Left forelimb (tissue), 1 donor: ENCODE results near the gene PUS1.
A peak's percentile ranks its signal among the peaks of the same experiment; 100 is the strongest.
"Not testable (repeated sequence)": the region's sequence is repeated elsewhere in the genome, so short reads cannot be mapped to it uniquely, and the experiment has no call there.

Source experiments
- DNase-seq: peaks from one replicate; pipeline ENCODE4 v3.0.0-alpha.2; 2018; ENCODE audit warnings: low spot score

Gene PUS1

GRCh38 chr12:131928711-131929580, at the start of gene PUS1:
Gene PUS1, plus strand, starts transcription at chr12:131929276. Its CDS starts 447 bp downstream, at chr12:131929723.
- peak; percentile 96 for DNase-seq

GRCh38 chr12:131882804-131883520, 46.1 kb upstream of the PUS1 start:
- DNase-seq: no peak

GRCh38 chr12:131883521-131883900, 45.6 kb upstream of the PUS1 start:
- DNase-seq: no peak

- not testable (repeated sequence) for DNase-seq
Measured at GRCh38 chr12:131885076-131885475, 44.0 kb upstream of the PUS1 start.

GRCh38 chr12:131885543-131886057, 43.5 kb upstream of the PUS1 start:
- no peak for DNase-seq

- not testable (repeated sequence) for DNase-seq
Measured at GRCh38 chr12:131891722-131892121, 37.4 kb upstream of the PUS1 start.

GRCh38 chr12:131892711-131893604, 36.1 kb upstream of the PUS1 start:
- DNase-seq: no peak

- no peak for DNase-seq
Measured at GRCh38 chr12:131893605-131894312, 35.3 kb upstream of the PUS1 start.

GRCh38 chr12:131894313-131894860, 34.7 kb upstream of the PUS1 start, which contains the start of gene ULK1:
Gene ULK1, plus strand, starts transcription at chr12:131894622. Its CDS starts 380 bp downstream, at chr12:131895002.
- DNase-seq: peak; percentile 95

- no peak for DNase-seq
Measured at GRCh38 chr12:131894981-131895639, 34.0 kb upstream of the PUS1 start.

GRCh38 chr12:131895640-131896079, 33.4 kb upstream of the PUS1 start:
- DNase-seq: no peak

GRCh38 chr12:131896080-131896810, 32.8 kb upstream of the PUS1 start:
- DNase-seq: peak; percentile 86

GRCh38 chr12:131896811-131897270, 32.2 kb upstream of the PUS1 start:
- no peak for DNase-seq

- DNase-seq: no peak
Measured at GRCh38 chr12:131897276-131897675, 31.8 kb upstream of the PUS1 start.

GRCh38 chr12:131897875-131898274, 31.2 kb upstream of the PUS1 start:
- no peak for DNase-seq

GRCh38 chr12:131900397-131900796, 28.7 kb upstream of the PUS1 start:
- DNase-seq: no peak

- no peak for DNase-seq
Measured at GRCh38 chr12:131901431-131902331, 27.4 kb upstream of the PUS1 start.
